ENCODE results near the gene CACNA1D.
A peak's percentile ranks its signal among the peaks of the same experiment; 100 is the strongest.

The CACNA1D gene

GRCh38 chr3:53768478-53769459, 274.4 kb downstream of the CACNA1D start:
- Mint-ChIP-seq H3K9me3 (no peaks in the 10 kb centered on the region), H3K4me3 (no peak overlapping the region), H3K4me1 (peaks cover 4% of the 10 kb centered on the region), H3K36me3 (no peaks in the 10 kb centered on the region), H3K27ac (no peak overlapping the region), H3K27me3 (peaks cover 2% of the 10 kb centered on the region)
- no peak for DNase-seq (ENCODE audit: low spot score in 2 of 2)
- ATAC-seq (ENCODE audit: low read depth) = no peak

- Mint-ChIP-seq H3K27me3 (peaks cover 2% of the 10 kb centered on the region), H3K9me3 (no peaks in the 10 kb centered on the region), H3K27ac (no peak overlapping the region), H3K36me3 (no peaks in the 10 kb centered on the region), H3K4me1 (peaks cover 11% of the 10 kb centered on the region), H3K4me3 (no peak overlapping the region)
- ATAC-seq (ENCODE audit: low read depth) (no peak), DNase-seq (ENCODE audit: low spot score in 2 of 2) (no peak)
Measured at GRCh38 chr3:53772562-53772961, 278.2 kb downstream of the CACNA1D start.

DNA sequence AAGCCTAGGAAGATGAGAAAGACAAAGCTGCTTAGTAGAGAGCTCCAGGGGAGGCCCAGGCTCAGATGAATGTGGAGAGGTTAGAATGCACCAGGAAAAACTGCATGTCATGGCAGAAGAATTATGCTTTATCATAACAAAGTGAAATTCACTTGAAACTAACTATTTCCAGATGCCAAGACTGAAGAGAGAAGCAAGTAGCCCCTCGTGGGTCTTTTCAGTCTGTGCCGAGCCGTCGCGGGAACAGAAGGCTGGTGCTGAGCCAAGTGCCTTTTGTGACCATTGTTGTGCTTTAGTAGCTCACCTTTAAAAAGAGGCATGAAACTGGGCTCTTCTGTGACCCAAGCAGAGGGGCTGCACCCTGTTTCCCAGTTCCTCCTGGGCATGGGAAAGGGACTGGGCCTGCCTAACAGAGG, 278.6 kb downstream of the CACNA1D start:
- H3K4me3 Mint-ChIP-seq = no peak overlapping the region
- H3K27ac Mint-ChIP-seq = no peak overlapping the region
- H3K36me3 Mint-ChIP-seq = no peaks in the 10 kb centered on the region
- H3K4me1 Mint-ChIP-seq = peaks cover 11% of the 10 kb centered on the region
- no peaks in the 10 kb centered on the region for H3K9me3 Mint-ChIP-seq
- DNase-seq (ENCODE audit: low spot score in 2 of 2) = no peak
- H3K27me3 Mint-ChIP-seq = peaks cover 2% of the 10 kb centered on the region
- ATAC-seq (ENCODE audit: low read depth) = no peak

DNA sequence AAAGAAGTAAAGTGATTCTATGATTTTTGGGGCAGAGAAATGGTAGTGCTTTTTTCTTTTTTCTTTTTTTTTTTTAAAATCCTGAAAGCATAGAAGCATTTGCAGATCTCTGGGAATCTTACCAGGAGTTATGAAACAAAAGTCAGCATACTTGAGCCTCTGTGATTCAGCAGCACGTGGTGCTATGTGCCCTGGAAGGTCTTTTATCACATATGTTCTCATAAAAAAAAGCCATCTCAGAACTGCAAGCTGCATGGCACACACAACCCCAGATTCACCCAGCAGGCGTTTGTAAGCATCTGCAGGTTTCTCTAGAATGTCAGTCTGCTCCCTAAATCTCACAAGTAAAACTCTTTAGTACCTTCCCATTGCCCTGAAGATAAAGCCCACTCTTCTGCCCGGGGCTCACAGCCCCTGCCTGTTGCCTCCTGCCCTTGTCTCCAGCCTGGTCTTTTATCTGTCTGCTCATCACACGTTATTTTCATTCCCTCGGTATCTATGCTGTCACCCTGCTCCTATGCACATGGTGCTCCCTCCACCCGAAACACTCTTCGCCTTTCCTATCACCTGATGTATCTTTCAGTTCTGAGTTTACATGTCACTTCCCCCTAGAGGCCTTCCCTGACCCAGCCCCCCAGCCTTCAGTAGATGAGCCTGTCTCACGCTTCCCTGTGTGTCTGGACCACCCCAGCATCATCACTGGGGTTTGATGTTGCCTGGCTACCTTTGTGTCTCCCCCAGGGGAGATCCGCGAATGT, 279.4 kb downstream of the CACNA1D start:
- no peaks in the 10 kb centered on the region for H3K27me3 Mint-ChIP-seq
- ATAC-seq (ENCODE audit: low read depth) = peak; percentile 83

GRCh38 chr3:53774414-53774813, 280.0 kb downstream of the CACNA1D start:
- Mint-ChIP-seq H3K27me3 (no peaks in the 10 kb centered on the region), H3K4me3 (no peak overlapping the region), H3K36me3 (no peaks in the 10 kb centered on the region), H3K4me1 (peaks cover 11% of the 10 kb centered on the region), H3K27ac (peak overlapping the region; percentile 2), H3K9me3 (no peaks in the 10 kb centered on the region)
- DNase-seq (ENCODE audit: low spot score in 2 of 2) (no peak), ATAC-seq (ENCODE audit: low read depth) (no peak)

More for the DNA sequence above, 279.4 kb downstream of the CACNA1D start:
- Mint-ChIP-seq H3K9me3 (no peaks in the 10 kb centered on the region), H3K4me3 (peak overlapping the region; percentile 55), H3K27ac (peak overlapping the region; percentile 2), H3K36me3 (no peaks in the 10 kb centered on the region), H3K4me1 (peaks cover 11% of the 10 kb centered on the region)
- no peak for DNase-seq (ENCODE audit: low spot score in 2 of 2)

GRCh38 chr3:53775018-53775417, 280.6 kb downstream of the CACNA1D start:
- ATAC-seq (ENCODE audit: low read depth) = no peak
- H3K4me3 Mint-ChIP-seq = no peak overlapping the region
- no peak overlapping the region for H3K27ac Mint-ChIP-seq
- H3K36me3 Mint-ChIP-seq = no peaks in the 10 kb centered on the region
- no peak for DNase-seq (ENCODE audit: low spot score in 2 of 2)
- peaks cover 11% of the 10 kb centered on the region for H3K4me1 Mint-ChIP-seq
- H3K27me3 Mint-ChIP-seq = no peaks in the 10 kb centered on the region
- no peaks in the 10 kb centered on the region for H3K9me3 Mint-ChIP-seq

DNA sequence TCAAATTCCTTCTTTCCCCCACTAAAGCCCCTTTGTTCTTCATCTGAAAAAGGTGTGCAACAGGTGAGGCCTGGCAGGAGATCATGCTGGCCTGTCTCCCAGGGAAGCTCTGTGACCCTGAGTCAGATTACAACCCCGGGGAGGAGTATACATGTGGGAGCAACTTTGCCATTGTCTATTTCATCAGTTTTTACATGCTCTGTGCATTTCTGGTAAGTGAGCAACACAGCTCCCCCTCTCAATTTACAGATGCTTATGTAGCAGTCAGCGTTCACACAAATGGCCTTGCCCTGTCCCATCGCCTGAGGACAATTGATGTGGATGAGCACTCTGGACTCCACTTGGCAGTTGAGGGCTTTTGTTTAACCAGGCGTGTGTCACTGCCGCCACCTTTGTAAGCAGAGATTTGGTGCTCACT, 281.4 kb downstream of the CACNA1D start:
- Mint-ChIP-seq H3K27ac (no peak overlapping the region), H3K4me3 (no peak overlapping the region), H3K9me3 (no peaks in the 10 kb centered on the region), H3K4me1 (peaks cover 11% of the 10 kb centered on the region), H3K36me3 (no peaks in the 10 kb centered on the region), H3K27me3 (no peaks in the 10 kb centered on the region)
- ATAC-seq (ENCODE audit: low read depth) (no peak), DNase-seq (ENCODE audit: low spot score in 2 of 2) (no peak)

DNA sequence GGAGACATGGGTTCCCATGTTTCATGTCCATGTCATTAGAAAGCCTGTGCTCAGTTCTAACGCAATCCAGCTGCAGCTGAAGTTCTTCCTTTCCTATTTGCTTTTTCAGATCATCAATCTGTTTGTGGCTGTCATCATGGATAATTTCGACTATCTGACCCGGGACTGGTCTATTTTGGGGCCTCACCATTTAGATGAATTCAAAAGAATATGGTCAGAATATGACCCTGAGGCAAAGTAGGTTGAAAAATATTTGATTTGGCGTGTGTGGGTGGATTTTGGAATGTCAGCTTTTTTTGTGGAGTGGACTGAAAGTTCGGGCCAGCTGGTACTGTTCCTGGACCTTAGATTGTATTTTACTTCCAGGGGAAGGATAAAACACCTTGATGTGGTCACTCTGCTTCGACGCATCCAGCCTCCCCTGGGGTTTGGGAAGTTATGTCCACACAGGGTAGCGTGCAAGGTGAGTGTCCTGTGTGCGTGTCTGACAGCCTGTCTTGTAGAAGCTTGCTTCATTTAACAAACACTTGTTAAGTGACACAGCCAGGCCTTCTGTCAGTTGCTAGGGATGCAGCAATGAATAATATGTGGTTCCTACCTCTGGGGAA, 282.2 kb downstream of the CACNA1D start:
- H3K27me3 Mint-ChIP-seq = no peaks in the 10 kb centered on the region
- no peak overlapping the region for H3K4me3 Mint-ChIP-seq
- ATAC-seq (ENCODE audit: low read depth) = no peak
- no peaks in the 10 kb centered on the region for H3K36me3 Mint-ChIP-seq
- H3K9me3 Mint-ChIP-seq = no peaks in the 10 kb centered on the region
- H3K27ac Mint-ChIP-seq = no peak overlapping the region
- H3K4me1 Mint-ChIP-seq = peaks cover 11% of the 10 kb centered on the region
- no peak for DNase-seq (ENCODE audit: low spot score in 2 of 2)

- DNase-seq (ENCODE audit: low spot score in 2 of 2) = no peak
- Mint-ChIP-seq H3K9me3 (no peaks in the 10 kb centered on the region), H3K27me3 (no peaks in the 10 kb centered on the region), H3K36me3 (no peaks in the 10 kb centered on the region), H3K4me1 (peaks cover 11% of the 10 kb centered on the region), H3K4me3 (no peak overlapping the region), H3K27ac (no peak overlapping the region)
- no peak for ATAC-seq (ENCODE audit: low read depth)
Measured at GRCh38 chr3:53777468-53777867, 283.1 kb downstream of the CACNA1D start.

- no peak for ATAC-seq (ENCODE audit: low read depth)
- no peak for DNase-seq (ENCODE audit: low spot score in 2 of 2)
- Mint-ChIP-seq H3K36me3 (no peaks in the 10 kb centered on the region), H3K4me3 (no peak overlapping the region), H3K27ac (no peak overlapping the region), H3K9me3 (no peaks in the 10 kb centered on the region), H3K27me3 (no peaks in the 10 kb centered on the region), H3K4me1 (peaks cover 11% of the 10 kb centered on the region)
Measured at GRCh38 chr3:53778153-53778552, 283.7 kb downstream of the CACNA1D start.

- H3K27ac Mint-ChIP-seq = no peak overlapping the region
- no peaks in the 10 kb centered on the region for H3K27me3 Mint-ChIP-seq
- ATAC-seq (ENCODE audit: low read depth) (no peak), DNase-seq (ENCODE audit: low spot score in 2 of 2) (no peak)
- H3K36me3 Mint-ChIP-seq = no peaks in the 10 kb centered on the region
- no peak overlapping the region for H3K4me3 Mint-ChIP-seq
- H3K9me3 Mint-ChIP-seq = no peaks in the 10 kb centered on the region
- H3K4me1 Mint-ChIP-seq = no peaks in the 10 kb centered on the region
Measured at GRCh38 chr3:53780171-53780570, 285.8 kb downstream of the CACNA1D start.

DNA sequence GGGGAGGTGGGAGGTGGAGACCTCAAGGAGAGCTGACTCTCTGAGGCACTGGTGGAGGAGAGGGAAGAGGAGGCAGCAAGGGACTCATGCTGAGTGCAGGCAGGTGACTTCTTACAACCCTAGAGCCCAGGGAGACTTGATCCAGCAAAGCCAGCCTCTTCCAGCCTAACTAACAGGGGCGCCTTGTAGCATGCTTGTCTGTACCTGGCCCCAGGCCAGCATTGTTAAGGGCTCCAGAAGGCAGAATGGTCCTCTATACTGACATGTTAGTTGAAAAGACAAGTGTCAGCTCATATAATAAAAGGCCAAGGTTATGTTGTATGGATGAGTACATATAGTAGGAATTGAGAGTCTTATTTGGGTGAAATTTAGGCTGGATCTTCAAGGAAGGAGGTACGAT, 286.4 kb downstream of the CACNA1D start:
- no peak for DNase-seq (ENCODE audit: low spot score in 2 of 2)
- H3K27me3 Mint-ChIP-seq = no peaks in the 10 kb centered on the region
- no peaks in the 10 kb centered on the region for H3K9me3 Mint-ChIP-seq
- no peak overlapping the region for H3K4me3 Mint-ChIP-seq
- H3K36me3 Mint-ChIP-seq = no peaks in the 10 kb centered on the region
- ATAC-seq (ENCODE audit: low read depth) = no peak
- no peaks in the 10 kb centered on the region for H3K4me1 Mint-ChIP-seq
- no peak overlapping the region for H3K27ac Mint-ChIP-seq

DNA sequence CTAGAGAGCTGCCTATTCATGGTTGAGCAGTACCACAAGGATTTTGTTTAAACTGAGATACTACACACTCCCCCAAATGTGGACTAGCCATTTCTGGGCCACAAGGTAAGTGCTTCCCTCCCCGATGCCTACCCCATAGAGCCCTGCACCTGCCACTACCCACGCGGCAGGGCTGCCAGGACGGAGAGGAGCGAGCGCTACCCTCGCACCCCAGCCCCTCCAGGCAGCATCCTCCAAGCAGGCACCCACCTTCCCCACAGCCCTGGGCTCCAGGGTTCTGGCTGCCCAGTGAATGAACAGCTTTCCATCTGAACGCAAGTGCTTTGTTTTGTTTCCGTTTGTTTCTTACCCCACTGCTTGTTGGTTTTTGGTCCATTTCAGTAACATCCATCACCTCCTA, 292.6 kb downstream of the CACNA1D start:
- no peak overlapping the region for H3K27ac Mint-ChIP-seq

DNA sequence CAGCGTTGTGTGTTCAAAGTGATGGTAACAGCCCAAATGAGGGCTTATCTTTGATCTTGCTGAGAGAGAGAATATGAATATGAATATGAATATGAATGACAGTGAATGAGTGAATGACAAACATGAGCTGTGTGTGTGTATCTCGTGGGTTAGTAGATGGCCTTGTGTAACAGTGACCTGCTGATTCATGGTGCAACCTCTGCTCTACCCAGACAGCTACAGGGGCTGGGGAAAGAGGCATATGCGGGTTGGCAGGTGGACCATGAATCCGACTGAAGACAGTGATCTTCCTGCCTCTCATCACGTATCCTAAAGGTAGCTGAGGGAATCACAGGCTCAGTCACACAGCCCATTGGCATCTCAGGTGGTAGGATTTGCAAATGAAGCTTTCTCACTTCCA, 293.6 kb downstream of the CACNA1D start:
- Mint-ChIP-seq H3K4me1 (no peaks in the 10 kb centered on the region), H3K27me3 (peaks cover 5% of the 10 kb centered on the region), H3K36me3 (no peaks in the 10 kb centered on the region), H3K27ac (no peak overlapping the region), H3K9me3 (no peaks in the 10 kb centered on the region), H3K4me3 (no peak overlapping the region)
- DNase-seq (ENCODE audit: low spot score in 2 of 2) (no peak), ATAC-seq (ENCODE audit: low read depth) (no peak)

More for the DNA sequence above, 292.6 kb downstream of the CACNA1D start:
- Mint-ChIP-seq H3K36me3 (no peaks in the 10 kb centered on the region), H3K9me3 (no peaks in the 10 kb centered on the region), H3K4me1 (no peaks in the 10 kb centered on the region), H3K4me3 (no peak overlapping the region), H3K27me3 (peaks cover 5% of the 10 kb centered on the region)
- DNase-seq (ENCODE audit: low spot score in 2 of 2) = no peak
- no peak for ATAC-seq (ENCODE audit: low read depth)

All from memory B cell (primary cell).